HG03064 (cell line): ENCODE results near the gene OPHN1.

Experiments
- ATAC-seq: cut with Tn5 transposase; IDR thresholded peaks from one replicate; pipeline ENCODE4 v1.9.1; 2021; ENCODE audit warnings: low read depth; ENCODE audit not compliant: unreplicated experiment

The OPHN1 gene

DNA sequence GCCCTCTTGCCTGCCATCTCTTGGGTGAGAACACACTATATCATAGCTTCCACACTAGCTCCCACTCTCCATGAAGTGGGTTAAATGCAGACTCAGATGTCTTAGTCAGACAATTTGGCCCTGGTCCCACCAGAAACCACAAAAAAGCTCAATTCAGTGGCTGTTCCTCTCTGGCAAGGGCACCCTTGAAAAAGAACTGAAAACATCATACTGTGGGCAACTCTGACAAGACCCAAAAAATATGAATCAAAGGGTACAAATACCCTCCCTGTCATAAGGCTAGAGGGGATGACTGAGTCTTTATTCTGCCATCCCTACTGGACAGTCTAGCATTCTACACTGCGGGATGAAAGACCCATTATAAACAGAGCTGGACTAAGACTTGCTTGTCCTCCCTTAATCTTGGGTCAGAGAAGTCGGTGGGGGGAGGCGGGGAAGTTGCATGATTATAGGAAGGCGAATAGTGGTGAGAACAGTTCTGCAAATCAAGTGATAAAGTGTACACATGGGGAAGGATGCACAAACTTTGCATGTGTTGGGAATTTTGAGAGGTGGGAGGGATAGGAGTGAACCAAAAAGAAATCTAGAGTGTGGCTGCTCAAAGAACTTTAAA lies 172.1 kb downstream of the OPHN1 start:
- ATAC-seq: no peak

DNA sequence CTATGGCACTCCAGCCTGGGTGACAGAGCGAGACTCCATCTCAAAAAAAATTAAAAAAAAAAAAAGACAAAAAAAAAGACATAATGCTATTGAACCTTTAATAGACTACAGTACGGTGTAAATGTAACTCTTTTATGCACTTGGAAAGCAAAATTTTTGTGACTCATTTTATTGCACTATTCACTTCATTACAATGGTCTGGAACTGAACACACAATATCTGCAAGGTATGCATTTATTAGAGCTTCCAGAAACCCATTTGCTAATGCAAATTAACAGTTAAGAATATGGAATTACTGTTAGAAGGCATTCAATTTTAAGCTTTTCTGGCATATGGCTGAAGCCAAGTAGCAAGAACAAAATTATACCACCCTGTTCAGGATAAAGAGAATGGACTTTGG lies 176.3 kb downstream of the OPHN1 start:
- ATAC-seq: no peak

DNA sequence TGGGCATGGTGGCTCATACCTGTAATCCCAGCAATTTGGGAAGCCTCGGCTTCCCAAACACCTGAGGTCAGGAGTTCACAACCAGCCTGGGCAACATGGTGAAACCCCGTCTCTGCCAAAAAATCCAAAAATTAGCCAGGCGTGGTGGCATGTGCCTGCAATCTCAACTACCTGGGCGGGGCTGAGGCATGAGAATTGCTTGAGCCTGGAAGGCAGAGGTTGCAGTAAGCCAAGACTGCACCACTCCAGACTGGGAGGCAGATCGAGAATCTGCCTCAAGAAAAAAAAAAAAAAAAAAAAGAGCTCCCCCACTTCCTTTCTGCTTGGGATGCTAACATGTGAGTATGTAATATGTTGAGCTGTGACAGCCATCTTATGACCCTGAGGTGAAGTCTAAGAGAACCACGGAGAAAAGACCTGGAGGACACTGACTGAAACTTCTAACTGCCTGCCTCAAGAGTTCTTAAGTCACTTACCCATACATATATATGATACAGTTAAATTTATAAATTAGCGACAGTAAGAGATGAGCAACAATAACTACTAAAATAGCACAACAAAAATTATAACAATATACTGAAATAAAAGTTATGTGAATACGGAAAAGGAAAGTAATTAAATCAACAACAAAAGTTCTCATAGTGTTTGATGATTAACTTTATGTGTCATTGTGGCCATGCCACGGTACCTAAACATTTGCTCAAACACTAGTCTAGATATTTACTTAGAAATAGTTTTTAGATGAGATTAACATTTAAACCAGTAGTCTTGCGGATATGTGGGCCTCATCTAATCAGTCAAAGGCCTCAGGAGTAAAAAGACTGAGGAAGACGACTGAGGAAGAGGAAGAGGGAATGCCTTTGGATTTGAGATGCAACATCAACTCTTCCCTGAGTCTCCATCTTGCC lies 178.3 kb downstream of the OPHN1 start:
- no peak for ATAC-seq

DNA sequence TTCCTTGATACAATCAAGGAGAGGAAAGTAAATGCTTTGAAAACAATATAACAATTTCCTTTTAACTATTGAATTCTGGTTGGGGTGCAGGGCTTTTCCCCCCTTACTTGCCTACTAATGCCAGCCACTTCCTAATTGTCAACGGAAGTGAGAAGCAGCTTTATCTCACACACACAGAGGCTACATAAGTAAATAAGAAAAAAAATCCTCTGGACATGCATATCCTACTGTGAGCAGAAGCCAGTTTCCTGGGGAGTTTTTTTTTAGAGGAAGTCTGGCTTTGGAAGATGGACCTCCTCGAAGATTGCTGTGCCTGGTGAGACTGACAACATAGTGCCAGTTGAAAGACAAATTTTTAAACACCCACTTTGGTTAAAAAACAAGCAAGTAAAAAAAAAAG lies 180.6 kb downstream of the OPHN1 start:
- no peak for ATAC-seq

DNA sequence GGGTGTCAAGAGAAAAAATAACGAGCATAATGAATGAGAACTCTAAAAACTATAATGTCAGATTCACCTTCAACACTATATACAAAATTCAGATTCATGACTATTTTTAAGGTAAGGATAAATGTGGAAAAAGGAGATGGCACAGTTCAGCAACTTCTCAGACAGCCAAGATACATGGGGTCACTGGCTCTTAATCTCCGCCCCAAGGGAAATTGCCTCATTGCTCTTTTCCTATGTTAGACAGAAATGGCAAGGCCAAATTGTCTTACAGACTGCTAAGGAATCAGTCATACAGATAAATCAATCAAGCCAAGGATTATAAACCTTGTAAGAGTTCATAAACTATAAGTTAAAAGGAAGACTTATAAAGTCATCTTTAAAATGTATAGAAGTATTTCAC lies 183.4 kb downstream of the OPHN1 start:
- no peak for ATAC-seq

DNA sequence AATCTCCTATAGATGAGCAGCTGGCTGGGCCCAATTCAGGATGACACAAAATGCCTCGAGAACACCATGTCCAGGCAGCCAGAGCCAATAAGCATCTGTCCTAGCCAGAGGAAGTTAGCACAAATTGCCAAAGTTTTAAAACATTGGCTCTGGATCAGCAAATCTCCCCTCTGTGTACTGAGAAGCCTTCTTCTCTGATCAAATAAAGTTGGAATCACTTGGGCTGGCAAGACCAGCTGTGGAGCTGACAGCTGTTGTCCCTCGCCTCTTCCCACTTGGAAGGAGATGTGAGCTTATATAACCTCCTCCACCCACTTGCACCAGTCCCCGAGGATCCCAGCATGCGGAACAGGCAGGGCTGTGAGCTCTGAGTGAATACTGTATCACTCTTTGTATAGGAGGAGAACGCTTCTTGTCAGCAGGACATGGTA lies 183.9 kb downstream of the OPHN1 start:
- ATAC-seq: no peak

DNA sequence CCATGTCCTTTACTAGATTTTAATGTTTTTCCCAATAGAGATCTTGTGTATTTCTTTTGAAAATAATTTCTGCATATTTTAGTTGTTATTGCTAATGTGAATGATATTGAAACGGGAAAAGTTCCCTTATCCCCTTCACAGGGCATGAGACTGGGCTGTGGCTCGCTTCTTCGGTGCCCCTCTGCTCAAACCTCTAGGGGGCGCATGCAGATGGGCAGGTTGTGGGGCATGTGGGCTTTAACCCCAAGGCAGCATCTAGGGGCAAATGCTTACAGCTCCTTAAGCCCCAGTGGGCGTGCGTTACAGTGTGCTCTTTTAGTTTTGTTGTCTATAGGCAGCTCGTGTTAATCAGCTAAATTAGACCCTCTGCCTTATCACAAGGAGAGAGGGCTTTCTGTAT lies 194.7 kb downstream of the OPHN1 start:
- ATAC-seq: no peak

DNA sequence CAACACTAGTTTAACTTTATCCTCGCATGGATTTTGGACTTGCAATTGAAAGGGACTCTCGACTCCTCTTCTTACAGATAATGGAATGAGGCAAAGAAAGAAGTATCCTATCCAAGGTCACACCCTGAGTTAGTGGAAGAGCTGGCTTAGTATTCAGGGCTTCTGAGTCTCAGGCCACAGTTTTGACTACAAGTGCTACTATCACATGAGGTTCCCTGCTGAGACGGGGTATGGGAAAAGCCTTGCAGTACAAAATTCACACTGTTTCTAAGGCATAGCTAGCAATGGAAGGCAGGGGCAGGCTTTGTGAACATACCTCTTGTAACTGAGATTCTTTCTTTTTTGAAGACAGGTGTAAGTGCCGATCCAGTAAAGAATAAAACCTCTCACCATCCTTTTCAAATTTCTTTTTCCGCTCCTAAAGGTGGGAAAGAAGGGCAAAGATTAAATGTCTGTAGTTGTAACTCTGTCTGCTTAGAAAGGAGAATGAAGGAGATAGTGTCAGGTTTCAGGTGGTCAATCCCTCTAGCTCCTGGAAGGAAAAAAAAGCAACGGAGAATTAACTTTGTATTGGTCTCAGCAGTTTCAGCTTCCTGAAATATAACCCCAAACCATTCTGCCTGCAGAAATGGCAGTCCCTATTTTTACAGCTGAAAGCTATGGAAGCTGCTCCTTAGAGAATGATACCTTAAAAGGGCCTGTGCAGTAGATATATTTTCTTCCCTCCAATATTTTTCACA lies 199.0 kb downstream of the OPHN1 start:
- no peak for ATAC-seq

DNA sequence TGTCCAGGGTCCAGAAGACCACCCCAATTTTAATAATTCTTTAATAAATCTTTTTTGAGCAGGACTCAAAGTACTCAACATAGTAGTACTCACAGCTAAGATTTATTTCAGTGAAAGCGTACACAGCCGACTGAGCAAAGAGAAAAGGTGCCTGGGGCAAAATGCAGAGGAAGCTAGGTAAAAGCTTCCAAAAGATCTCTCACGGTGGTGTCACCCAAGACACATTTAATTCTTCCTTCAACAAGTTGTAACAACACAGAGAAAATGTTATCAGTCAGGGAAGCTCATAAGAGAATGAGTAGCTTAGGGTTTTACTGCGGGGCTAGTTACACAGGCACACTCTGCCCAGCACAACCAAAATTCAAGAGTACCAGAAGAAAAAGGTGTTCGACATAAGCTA lies 201.1 kb downstream of the OPHN1 start:
- ATAC-seq: no peak

DNA sequence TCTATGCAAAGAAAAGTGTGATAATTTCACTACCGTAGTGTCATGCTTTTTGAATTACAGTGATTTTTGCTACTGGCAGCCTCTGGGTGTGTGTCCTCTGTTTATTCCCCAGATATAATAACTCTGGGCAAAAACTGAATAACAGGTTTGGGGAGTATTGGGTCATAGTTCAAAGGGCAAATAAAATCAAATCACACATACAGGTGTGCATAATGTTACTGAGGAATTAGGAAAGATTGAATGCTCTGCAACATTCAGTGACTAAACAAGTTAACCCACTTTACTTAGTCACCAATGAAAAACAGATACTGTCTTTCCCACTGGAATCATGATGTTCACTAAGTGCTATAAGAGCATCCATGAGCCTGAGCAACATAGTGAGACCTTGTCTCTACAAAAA lies 224.3 kb downstream of the OPHN1 start:
- ATAC-seq: no peak

DNA sequence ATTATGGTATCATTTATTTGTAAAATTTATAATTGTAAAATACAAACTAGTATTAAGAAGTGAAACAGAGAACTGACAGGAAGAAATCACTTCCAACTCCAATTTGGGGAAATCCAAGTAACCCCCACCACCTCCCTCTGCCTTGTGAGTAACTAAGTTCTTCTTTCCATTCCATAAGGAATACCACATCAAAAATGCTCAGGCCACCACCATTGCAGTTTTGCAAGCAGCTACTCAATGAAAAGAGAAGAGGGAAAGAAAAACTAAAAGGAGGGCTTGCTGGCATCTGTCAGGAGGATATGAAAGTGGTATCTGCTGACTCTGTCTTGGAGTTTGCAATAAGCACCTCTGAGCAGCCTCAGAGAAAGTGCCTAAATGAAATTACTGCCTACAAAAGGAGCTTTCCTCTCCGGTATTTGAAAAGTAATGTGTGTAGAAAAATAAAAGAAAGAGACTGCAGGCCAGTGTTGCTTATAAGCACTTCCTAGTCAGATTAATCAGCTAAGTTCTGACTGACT lies 228.7 kb downstream of the OPHN1 start:
- no peak for ATAC-seq

DNA sequence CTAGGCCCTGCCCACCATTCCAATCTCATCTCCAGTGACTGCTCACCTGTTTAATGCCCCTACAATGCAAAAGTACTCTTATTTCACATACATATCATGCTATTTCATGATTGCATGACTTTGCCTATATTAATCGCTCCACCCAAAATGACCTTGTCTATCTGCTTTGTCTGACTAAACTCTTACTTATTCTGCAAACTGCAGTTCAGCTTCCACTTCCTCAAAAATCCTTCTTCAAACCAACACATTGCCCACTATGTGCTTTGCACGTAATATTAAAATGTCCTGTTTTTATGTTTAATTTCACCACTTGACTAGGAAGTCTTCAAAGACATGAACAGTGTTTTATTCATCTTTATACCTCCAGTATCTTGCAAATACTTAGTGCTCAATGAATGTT lies 229.6 kb downstream of the OPHN1 start:
- no peak for ATAC-seq

DNA sequence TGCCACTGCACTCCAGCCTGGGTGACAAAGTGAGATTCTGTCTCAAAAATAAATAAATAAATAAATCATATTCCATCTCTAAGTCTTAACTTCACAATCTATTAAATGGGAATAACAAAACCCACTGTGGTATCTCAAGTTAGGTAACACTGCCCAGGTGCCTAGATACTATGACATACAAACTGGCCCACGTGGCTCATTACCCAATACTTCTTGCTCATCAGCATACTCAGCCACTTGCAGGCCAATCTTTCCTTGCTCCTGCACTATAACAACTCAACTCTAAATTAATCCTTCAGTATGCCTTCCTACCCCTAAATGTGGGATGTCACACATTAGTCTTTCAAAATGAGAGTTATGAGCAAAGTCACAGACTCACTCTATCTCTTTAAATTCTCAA lies 230.1 kb downstream of the OPHN1 start:
- no peak for ATAC-seq

DNA sequence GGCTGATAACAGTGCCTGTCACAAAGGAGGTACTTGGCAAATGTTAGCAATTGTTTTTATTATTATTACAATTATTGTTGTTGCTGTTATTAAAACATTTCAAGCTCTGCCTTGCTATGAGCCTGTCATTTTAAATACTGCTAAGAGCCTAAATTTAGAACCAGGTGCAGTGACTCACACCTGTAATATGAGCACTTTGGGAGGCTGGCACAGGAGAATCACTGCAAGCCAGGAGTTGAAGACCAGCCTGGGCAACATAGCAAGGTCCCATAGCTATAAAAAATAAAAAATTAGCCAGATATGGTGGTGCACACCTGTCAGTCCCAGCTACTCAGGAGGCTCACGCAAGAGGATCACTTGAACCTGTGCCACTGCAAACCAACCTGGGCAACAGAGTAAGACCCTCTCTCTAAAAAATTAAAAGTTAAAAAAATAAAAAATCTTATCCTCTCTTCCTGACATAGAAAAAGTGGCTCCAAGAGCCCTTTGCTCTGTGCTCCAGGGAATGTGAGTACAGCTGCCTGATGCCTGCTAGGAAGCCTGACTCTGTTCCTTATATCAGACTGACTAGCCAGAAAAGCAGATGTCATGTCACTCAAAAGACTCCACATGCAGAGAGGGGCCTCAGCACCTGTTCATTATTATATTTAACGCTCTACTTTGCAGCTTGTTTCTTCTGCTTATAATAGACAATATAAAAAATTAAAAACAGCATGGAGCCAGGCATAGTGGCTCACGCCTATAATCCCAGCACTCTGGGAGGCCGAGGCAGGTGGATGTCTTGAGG lies 234.0 kb downstream of the OPHN1 start:
- no peak for ATAC-seq

DNA sequence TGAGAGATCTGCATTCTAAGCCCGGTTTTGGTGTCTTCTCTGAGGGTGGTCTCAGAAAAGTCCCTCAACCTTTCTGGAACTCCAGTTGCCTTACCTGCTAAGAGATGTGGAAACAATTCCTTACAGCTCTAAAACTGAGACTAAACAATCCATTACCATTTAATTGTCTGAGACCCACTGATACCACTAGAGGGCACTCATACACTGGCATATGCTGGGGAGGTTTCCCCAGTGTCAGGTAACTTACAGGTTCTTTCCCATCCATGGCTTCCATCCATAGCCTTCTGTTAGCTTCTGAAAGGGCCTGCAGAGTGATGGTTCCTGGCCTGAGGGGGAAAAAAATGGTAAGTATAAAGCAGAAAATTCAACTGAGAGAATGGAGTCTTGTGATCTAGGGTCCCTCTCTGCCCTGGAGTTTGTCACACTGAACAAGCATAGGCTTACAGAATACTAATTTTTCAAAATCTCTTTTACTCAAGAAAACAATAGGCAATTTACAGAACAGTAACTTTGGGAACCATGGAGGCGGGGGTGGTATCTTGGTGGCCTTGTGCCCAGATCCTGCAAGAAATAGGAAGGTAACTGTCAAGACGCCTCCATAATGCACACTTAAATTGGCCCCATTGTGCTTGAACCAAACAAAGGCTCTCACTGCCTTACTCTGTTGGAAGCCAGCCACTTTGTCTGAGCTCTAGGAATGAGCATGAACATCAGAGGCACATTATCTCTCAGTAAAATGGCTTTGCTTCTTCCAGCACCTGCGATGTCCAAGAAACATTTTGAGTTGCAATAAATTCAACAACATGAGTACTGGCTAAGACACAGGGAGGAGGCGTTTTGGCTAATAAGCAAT lies 236.1 kb downstream of the OPHN1 start:
- no peak for ATAC-seq

DNA sequence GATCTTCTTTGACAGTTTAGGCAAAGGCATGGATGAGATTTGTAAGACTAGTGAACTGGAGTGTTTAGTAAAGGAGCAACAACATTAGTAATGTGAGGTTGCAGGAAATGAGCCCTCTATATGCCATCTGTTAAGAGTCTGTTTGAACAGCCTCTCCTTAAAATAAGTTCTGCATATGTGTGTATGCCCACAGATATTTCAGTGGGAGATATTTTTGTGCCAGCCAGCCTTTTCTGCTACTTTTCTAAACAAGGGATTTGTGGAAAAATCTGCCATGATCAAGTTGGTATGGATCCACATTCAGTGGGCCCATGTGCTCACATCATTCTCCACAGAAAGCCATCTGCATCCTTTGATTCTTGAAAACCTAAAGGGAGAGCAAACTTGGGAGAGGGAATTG lies 237.7 kb downstream of the OPHN1 start:
- ATAC-seq: no peak

DNA sequence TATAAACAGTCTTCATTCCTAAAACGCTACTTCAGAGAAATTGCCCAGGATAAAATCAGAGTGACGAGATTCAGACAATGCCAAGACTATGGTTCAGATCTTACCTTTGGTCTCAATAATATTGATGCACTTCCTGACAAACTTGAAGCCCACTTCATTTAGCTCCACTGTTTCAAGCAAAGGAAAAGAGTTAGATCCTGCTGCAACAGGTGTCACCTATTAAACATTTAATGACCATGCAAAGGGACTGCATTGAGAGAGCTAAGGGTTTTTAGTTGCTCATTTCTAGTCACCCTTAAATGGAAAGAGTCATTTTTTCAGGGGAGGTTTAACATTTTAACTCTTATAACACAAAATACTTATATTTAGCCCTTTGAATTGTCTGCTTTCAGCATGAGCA lies 239.5 kb downstream of the OPHN1 start:
- ATAC-seq: no peak

DNA sequence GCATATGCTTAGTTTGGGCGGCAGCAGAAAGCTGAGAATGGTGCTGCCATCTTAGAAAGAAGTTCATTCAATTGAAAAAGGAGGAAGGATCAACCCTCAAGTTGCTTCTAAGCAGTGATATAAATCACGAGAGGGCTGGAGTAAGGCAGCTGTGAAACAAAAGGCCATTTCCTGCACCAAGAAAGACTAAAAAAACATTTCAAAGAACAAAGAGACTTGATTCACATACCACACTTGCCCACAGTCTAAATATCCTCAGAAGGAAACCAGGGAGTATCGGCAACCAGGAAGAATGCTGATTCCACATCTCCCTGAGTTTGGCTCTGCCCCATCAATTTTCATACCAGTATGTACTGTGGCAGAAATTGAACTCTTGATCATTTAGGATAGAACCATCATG lies 240.1 kb downstream of the OPHN1 start:
- no peak for ATAC-seq

DNA sequence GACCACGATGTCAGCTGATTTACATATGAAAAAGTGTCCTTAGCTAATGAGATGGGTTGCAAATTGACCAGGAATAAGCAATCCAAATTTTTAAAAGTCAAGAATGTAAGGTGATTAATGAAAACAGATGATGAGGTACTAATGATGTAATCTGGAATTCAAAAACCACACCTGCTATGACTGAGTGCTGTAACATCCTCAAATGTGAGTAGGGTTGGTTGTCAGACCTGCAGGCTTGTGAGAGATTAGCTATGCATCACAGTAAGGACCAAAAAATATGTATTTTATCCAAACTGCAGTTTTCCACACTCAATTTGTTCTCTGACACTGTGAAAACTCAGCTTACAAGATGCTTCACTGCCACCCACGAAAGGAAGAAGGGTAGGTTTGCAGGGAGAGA lies 242.5 kb downstream of the OPHN1 start:
- no peak for ATAC-seq
